HG02885 (cell line): ENCODE results near the gene ARAF.
"Not testable (repeated sequence)": the region's sequence is repeated elsewhere in the genome, so short reads cannot be mapped to it uniquely, and the experiment has no call there.

Experiments
- ATAC-seq: cut with Tn5 transposase; IDR thresholded peaks from one replicate; pipeline ENCODE4 v1.9.1; 2021; ENCODE audit warnings: mild to moderate bottlenecking; ENCODE audit not compliant: unreplicated experiment, poor library complexity

Gene ARAF

DNA sequence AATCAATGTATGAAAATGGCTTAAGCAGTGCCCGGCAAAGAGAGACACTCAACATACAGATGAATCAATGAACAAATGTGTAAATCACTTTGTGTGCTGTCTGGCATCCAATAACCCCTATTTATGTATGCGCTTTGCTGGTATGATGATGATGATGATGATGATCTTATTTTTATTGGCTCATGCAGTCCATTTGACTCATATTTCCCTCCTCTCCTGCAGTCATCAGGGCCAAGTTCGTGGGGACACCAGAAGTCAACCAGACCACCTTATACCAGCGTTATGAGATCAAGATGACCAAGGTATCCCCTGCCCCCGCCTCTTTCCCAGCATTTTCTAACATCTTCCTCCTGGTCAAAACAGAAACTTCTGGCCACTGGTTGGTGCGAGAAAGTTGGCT lies 23.7 kb downstream of the ARAF start:
- no peak for ATAC-seq

DNA sequence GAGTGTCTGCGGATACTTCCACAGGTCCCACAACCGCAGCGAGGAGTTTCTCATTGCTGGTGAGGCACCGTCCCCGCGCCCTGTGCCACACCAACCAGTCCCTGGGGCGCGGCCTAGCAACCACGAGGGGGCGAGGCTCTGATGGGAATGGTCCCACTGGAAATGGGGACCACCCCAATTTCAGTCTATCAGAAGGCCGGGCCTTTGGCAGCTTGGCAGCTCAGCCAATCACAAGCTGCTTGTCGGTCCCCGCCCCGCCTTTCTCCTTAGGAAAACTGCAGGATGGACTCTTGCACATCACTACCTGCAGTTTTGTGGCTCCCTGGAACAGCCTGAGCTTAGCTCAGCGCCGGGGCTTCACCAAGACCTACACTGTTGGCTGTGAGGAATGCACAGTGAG lies 24.3 kb downstream of the ARAF start:
- ATAC-seq = no peak

DNA sequence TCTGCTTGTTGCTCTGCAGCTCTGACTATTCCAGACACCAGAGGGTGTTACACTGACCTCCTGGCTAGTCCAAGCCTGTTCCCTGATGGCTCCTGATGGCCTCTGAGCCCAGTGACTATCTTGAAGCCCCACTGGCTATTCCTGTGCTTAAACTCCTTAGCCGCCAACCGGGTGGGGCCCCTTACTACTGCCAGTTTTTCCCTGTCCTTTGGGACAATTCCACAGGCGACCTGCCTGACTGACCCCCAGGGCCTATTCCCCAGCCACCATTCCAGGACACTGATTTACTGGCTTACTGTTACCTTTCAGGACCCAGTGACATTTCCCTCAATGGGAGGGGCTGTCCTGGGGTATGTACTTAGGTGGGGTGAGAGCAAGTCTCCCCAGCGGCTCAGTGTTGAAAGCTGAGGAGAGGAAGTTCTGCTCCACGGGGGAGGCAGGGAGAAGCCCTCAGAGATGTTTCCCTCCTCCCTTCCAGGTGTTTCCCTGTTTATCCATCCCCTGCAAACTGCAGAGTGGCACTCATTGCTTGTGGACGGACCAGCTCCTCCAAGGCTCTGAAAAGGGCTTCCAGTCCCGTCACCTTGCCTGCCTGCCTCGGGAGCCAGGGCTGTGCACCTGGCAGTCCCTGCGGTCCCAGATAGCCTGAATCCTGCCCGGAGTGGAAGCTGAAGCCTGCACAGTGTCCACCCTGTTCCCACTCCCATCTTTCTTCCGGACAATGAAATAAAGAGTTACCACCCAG lies 25.2 kb downstream of the ARAF start:
- no peak for ATAC-seq

DNA sequence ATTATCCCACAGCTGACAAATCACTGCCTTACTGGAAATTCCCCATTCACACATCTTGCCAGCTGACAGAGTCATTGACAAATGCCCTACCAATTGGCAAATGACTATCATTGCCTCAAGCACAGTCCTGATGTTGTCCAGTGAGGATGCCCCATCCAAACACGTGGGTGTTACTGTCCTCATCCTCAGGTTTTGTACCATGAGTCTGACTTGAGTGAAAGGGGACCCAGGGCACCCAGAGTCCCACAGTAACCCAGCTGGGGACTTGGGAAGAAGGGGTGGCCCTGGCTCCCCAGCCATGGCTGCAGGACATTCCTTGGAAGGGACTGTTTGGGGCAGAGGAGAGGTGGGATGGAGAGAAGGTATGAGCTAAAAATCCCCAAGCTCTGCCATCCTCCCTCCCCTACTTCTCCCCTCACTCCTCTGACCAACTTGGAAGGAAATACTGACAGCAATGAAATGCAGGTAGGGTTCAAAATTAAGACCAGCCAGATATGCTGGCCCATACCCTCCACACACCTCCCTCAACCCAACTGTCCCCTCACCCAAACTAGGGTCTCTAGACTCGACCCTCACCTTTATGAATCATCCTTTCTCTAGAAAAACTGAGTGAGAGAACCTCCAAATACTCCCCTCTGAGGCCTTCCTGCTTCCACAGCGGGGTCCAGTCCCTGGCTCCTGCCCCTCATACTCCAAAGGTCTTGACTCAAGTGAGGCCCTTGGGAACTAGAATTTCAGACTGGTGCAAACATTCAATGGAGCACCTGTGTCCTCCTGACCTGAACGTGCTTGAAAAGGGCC lies 26.3 kb downstream of the ARAF start:
- ATAC-seq = no peak

DNA sequence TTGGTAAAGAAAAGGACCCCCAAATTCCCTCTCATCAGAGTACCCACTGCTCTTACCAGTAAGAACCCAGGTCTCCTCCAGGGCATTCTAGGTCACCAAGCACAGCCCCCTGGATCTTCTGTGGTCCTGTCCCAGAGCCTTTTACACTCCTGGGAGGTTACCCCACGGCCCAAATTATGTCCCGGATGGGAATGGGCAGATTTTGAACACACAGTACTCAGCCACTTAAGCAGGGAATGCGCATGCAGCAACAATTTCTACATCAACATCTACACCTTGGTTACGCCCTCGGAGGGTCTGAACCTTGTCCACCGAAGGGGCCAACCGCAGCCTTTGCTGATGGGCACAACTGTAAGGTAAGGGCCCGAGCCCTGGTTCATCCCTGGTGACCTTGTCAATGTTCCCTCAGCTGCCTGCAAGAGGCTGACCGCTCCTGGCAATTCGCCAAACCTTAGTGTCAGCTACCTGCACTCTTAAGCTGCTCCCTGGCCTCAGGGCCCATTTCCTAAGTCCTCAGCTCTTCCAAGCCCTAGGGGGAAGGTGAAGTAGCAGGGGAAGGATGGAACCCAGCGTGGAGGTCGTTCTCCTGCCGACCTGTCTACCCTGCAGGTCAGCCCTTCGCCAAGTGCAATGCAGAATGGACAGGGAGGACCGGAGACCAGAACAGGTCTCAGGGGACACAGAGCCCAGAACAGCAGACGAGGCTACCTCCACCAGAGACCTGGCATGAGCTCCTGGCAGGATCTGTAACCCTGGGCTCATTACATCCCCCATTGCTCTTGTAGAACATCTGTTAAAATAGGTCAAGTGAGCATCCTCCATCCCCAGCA lies 27.1 kb downstream of the ARAF start:
- ATAC-seq = no peak

DNA sequence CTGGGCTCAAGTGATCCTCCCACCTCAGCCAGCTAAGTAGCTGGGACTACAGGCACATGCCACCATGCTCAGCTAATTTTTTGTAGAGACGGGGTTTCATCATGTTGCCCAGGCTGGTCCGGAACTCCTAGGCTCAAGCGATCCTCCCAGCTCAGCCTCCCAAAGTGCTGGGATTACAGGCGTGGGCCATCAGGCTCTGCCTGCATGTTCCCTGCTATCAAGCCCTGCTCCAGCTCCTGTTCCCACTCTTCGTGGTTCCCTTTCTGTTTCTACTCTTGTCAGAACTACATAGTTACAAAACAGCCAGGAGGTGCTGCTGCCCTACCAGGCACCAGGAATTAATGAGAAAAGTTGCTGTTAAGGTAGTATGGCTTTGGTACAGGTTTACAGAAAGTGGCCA lies 30.0 kb downstream of the ARAF start:
- ATAC-seq = no peak

DNA sequence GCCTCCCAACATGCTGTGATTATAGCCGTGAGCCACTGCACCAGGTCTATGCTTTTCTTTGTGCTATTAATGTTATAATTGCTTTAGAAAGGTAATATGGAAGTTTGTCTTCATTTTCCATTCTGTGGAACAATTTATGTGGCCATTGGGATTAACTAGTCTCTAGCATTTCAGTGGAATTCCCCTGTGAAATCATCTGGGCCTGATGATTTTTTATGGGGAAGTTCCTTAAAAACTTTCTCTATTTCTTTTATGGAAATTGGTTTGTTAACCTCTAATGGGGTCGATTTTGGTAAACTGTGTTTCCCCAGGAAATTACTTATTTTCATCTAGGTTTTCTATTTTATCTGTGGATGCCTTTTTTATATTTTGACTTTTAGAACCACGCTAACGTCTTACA lies 32.5 kb downstream of the ARAF start:
- no peak for ATAC-seq

DNA sequence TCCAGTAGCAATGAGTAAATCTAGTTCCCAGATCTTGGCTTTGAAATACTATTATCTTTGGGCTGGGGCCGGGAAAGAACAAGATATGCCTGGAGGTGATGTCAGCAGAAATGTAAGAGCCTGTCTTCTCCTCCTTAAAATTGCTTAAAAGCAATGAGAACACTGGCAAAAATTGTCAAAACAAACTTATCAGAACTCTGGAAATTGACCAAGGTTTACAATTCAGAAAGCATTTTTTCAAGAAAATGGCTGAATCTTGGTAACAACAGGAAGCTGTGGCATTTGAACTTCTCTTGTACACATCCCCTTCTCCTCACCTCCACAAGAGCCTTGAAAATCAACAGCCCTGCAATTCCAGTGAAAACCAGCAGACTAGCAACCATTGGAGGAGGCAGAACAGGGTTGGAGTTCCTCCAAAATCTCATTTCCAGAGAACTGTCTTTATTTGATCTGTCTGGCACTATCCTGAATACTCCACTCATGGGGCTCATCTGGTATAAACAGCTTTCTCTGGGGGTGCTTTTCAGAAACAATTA lies 34.8 kb downstream of the ARAF start:
- ATAC-seq = no peak

DNA sequence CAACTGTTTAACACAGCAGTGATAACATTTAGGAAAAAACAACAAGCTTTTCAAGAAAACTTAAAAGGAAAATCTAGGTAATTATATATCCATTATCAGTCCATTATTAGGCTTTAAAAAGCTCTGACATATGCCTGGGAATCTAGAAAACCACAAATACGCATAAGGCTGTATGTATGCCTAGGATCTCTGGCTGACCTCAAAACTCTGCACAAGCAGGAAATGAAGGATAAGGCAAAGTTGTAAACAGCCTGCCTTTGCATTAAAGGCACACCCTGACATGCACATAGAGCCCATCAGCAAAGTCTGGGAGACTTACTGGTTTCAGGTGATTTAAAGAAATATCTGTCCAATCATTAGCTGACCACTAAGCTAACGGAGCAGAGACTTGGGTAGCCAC lies 35.3 kb downstream of the ARAF start:
- ATAC-seq = no peak

DNA sequence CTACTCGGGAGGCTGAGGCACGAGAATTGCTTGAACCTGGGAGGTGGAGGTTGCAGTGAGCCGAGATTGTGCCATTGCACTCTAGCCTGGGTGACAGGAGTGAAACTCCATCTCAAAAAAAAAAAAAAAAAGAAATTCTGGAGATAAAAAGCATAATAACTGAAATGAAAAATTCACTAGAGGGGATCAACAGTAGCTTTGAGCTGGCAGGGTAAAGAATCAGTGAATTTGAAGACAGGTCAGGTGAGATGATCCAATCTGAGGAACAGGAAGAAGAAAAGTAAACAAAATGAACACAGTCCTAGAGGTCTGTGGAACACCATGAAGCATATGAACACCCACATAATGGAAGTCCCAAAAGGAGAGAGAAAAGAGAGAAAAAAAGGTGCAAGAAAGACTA lies 36.2 kb downstream of the ARAF start:
- no peak for ATAC-seq

DNA sequence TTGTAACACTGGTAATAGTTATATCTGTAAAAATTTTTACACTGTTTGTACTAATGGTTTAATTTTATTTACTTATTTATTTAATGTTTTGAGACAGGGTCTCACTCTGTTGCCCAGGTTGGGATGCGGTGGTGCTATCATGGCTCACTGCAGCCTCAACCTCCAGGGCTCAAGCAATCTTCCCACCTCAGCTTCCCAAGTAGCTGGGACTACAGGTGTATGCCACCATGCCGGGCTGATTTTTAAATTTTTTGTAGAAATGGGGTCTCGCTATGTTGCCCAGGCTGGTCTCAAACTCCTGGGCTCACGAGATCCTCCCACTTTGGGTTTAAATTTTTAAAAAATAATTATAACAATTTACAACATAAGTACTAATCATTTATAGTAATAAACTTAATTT lies 42.1 kb downstream of the ARAF start:
- not testable (repeated sequence) for ATAC-seq

DNA sequence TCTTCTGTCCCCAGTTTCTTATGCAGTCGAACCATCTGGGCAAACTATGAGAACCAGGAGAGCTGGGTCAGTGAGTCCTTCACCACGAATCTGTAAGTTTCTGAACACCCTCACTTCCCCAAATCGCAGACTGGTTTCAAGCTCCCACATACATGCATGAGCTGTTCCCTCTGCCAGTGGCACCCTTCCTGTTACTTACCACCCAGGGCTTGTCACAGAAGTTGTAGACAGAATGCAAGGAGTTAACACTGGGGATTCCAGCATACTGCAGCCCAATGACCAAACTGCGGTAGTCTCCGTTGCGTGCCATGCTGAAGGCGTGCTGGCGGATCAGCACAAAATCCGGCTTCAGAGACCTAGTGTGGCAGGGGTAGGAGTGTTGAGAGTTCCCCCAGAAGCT lies 44.0 kb downstream of the ARAF start:
- ATAC-seq = no peak

DNA sequence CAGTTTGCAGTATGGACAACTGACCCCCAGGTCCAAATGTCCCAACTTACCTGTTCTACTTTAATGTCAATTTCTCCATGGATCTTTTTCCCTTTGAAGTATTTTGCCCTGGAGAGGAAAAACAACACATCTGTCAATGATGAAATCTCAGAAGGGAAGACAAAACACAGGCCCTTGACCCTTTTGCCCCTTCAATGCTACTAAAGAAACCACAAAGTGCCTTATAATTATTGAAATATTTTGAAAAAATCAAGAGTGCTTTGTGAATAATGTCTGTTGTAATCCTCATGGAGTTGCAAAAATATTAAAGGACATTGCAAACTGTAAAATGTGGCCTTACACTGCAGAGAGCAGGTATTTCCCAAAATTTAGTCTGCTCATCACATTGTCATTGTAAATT lies 46.1 kb downstream of the ARAF start:
- ATAC-seq = no peak

DNA sequence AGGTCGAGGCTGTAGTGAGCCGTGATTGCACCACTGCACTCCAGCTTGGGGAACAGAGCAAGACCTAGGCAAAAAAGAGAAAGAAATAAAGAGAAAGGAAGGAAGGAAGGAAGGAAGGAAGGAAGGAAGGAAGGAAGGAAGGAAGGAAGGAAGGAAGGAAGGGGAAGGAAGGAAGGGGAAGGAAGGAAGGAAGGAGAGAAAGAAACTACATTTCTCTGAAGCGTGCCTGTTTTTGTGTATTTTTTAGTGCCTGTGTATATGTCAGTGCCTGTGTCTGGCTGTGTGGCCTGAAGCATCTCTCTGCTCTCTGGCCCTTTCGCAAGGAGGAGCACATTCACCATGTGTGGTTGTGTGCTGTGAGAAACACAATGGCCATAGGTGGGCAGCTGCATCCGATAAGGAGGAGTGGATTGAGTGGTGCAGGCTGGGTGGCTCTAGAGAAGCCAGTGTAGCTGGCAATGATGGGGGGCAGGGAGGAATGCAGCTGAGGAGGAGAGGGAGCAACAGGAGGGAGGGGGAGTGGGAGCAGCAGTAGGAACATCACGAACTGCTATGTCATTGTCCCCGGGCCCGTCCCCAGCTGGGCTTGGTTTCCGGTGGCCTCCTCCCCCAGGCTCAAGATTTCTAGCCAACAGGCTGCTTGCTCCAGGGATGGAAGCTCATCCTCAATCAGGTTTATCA lies 47.3 kb downstream of the ARAF start:
- ATAC-seq = no peak

DNA sequence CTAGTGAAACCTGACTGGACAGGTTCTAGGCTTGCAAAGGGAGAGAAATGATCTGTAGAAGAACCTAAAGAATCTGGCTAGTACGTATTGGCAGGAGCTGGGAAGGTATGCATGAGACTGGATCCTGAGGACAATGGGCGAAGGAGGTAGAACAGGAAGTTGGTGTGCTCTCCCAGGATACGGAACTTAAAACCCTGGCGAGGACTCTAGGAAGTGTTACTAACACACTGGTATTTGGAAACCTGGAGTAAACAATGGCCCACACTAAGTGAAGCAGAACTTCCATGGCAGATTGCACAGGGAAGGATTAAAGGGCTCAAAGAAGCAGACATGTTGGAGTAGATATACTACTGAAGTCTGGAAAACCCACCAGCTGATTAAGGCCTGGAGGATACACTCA lies 49.5 kb downstream of the ARAF start:
- ATAC-seq = no peak

DNA sequence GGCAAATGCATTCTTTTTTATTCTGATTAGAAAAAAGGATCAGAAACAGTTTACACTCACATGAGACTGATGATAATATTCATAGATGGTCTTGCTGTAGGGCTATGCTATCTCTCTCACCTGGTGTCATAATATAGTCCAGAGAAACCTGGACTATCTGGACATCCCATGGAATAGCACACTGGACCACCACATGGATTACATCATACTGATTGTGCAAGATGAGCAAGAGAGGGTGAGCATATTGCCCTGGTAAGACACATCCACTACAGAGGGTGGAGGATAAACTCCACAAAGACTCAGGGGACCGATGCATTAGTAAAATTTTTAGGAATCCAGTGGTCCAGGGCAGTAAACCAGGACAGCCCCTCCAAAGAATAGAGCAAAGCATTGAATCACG lies 50.5 kb downstream of the ARAF start:
- no peak for ATAC-seq

DNA sequence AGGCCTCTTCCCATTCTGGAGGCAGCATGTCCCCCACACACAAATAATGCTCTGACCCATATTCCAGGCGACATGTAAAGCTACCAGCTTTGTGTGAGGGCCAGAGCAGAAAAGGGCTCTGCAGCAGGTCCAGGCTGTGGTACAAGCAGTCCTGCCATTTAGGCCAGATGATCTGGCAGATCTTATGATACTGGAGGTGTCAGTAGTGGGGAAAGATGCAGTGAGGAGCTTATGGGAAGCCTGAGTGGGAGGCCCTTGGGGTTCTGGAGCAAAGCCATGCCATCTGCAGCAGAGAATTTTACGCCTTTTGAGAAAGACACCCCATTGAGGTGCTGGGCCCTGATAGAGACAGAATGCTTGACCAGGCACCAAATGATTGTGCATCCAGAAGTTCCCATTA lies 50.9 kb downstream of the ARAF start:
- no peak for ATAC-seq

DNA sequence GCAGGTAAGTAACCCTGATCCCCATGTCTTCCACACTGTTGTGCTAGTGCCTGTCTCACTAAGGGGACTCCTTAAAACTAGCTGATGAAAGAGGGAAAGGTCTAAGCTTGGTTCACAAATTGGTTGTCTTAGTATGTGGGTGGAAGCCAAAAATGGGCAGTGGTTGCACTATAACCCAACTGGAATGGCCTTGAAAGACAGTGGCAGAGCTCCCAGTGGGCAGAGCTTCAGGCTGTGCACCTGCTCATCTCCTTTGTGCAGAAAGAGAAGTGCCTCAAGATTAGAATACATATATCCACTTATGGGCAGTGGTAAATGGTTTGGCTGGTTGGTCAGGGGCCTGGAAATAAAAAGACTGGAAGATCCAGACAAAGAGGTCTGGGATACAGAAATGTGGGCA lies 51.4 kb downstream of the ARAF start:
- no peak for ATAC-seq

DNA sequence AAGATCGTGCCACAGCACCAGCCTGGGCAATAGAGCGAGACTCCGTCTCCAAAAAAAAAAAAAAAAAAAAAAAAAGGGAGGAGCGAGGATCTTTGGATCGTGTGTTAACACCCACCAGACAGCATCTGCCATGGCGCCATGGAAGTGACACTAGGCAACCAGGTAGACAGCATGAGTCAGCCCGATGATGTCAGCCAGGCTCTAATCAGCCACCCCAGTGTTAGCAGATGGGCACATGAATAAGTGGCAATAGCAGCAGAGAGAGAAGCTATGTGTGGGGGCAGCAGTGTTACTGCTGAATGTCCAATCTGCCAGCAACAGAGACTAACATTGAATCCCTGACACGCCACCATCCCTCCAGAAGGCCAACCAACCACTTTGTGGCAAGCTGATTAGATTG lies 52.1 kb downstream of the ARAF start:
- no peak for ATAC-seq

DNA sequence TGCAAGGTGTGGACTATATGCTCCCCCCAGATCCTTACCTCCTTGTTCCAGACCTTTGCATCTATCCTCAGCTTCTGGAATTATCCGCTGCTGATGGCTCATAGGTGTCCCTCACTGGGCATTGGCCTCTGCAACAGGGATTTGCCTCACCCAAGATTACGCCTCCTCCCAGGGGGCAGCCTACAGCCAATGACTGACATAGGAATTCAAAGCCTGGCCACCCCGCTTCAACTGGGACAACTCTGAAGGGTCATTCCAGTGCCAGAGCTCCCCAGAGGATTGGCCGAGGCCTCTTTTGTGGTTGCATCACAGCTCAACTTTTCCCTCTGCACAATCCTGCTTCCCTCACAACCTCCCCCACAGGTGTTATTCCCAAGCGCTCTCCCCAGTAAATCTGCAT lies 53.6 kb downstream of the ARAF start:
- no peak for ATAC-seq
